GM18517 (cell line): ENCODE measurements around the gene NCOA3.

Experiments used
- ATAC-seq: cut with Tn5 transposase; IDR thresholded peaks from one replicate; pipeline ENCODE4 v1.9.1; 2021; ENCODE audit warnings: mild to moderate bottlenecking, moderate library complexity; ENCODE audit not compliant: unreplicated experiment

The NCOA3 gene

GRCh38 chr20:47663354-47664067, 161.8 kb downstream of the NCOA3 start:
- no peak for ATAC-seq

- ATAC-seq = no peak
These were observed 162.4 kb downstream of the NCOA3 start for GRCh38 chr20:47664068-47664437.

- ATAC-seq = no peak
These were observed 163.1 kb downstream of the NCOA3 start for GRCh38 chr20:47664744-47665143.

- no peak for ATAC-seq
These were observed 163.7 kb downstream of the NCOA3 start for GRCh38 chr20:47665221-47665991.

- ATAC-seq = no peak
These were observed 164.6 kb downstream of the NCOA3 start for GRCh38 chr20:47666304-47666703.

GRCh38 chr20:47667086-47667485, 165.4 kb downstream of the NCOA3 start:
- ATAC-seq = no peak

- no peak for ATAC-seq
These were observed 166.0 kb downstream of the NCOA3 start for GRCh38 chr20:47667531-47668312.

GRCh38 chr20:47668313-47669151, 166.8 kb downstream of the NCOA3 start:
- ATAC-seq = no peak

GRCh38 chr20:47669152-47669425, 167.4 kb downstream of the NCOA3 start:
- ATAC-seq = no peak

- no peak for ATAC-seq
These were observed 167.8 kb downstream of the NCOA3 start for GRCh38 chr20:47669489-47669888.

GRCh38 chr20:47669927-47670890, 168.5 kb downstream of the NCOA3 start:
- no peak for ATAC-seq

GRCh38 chr20:47670913-47671312, 169.2 kb downstream of the NCOA3 start:
- no peak for ATAC-seq

- ATAC-seq = no peak
These were observed 170.5 kb downstream of the NCOA3 start for GRCh38 chr20:47672166-47672565.

GRCh38 chr20:47672886-47673670, 171.4 kb downstream of the NCOA3 start:
- ATAC-seq = no peak

- ATAC-seq = no peak
These were observed 171.9 kb downstream of the NCOA3 start for GRCh38 chr20:47673671-47673955.

GRCh38 chr20:47674145-47674544, 172.5 kb downstream of the NCOA3 start:
- ATAC-seq = no peak

- ATAC-seq = no peak
These were observed 173.0 kb downstream of the NCOA3 start for GRCh38 chr20:47674686-47675085.

- no peak for ATAC-seq
These were observed 173.8 kb downstream of the NCOA3 start for GRCh38 chr20:47675190-47676142.
